OCI-LY7 (cell line): Measurements from ENCODE around the gene HSPA4. TPM values are rescaled to one million over a fixed set of nuclear protein-coding genes. Genes with fewer than 3 reads are reported as not detected.

Experiments used
- BruUV-seq: library from RNA; stranded (reverse); fragments of 400-500 nt; replicated peaks from 2 replicates; lab custom pipeline; 2021; lab: Mats Ljungman, UMichigan
- CTCF ChIA-PET: fragments of 300-600 bp; sonication (Branson Sonifier 250); formaldehyde crosslinking; loops from one replicate; lab custom pipeline; 2022; ENCODE audit warnings: antibody characterized with exemption; ENCODE audit not compliant: unreplicated experiment; lab: Charles Lee
- POLR2A ChIA-PET: fragments of 300-600 bp; sonication (Branson Sonifier 250); formaldehyde crosslinking; loops from one replicate; lab custom pipeline; 2022; ENCODE audit warnings: antibody characterized with exemption; lab: Charles Lee
- DNase-seq: peaks from one replicate; pipeline ENCODE4 v3.0.0-alpha.2; 2015; ENCODE audit warnings: low spot score
- H2AFZ ChIP-seq: fragments of 200-600 bp; sonication (generic), shearing (Covaris generic); 2 replicates; pipeline ENCODE4 v1.6.1; 2014; ENCODE audit warnings: mild to moderate bottlenecking, antibody characterized with exemption, low read length, moderate library complexity
- H3K27ac ChIP-seq: fragments of 200-600 bp; sonication (generic); 2 replicates; pipeline ENCODE4 v1.5.1; 2014; ENCODE audit warnings: mixed run types, low read depth, mild to moderate bottlenecking, moderate library complexity, low read length, inconsistent platforms; ENCODE audit not compliant: poor library complexity, severe bottlenecking
- H3K36me3 ChIP-seq: fragments of 200-600 bp; sonication (generic); 2 replicates; pipeline ENCODE4 v1.6.1; 2014; ENCODE audit warnings: mild to moderate bottlenecking, antibody characterized with exemption, low read length, moderate library complexity, mixed read lengths; ENCODE audit not compliant: insufficient read depth
- H3K4me1 ChIP-seq: fragments of 200-600 bp; sonication (generic); 2 replicates; pipeline ENCODE4 v1.5.1; 2014; ENCODE audit warnings: mild to moderate bottlenecking, low read length; ENCODE audit not compliant: insufficient read depth, poor library complexity, severe bottlenecking
- H3K4me2 ChIP-seq: fragments of 200-600 bp; sonication (generic); 2 replicates; pipeline ENCODE4 v1.6.1; 2014; ENCODE audit warnings: mild to moderate bottlenecking, low read length
- H3K4me3 ChIP-seq: fragments of 200-600 bp; sonication (generic); 2 replicates; pipeline ENCODE4 v1.5.1; 2014; ENCODE audit warnings: mild to moderate bottlenecking, low read depth, low read length; ENCODE audit not compliant: poor library complexity, severe bottlenecking
- H3K79me2 ChIP-seq: fragments of 200-600 bp; sonication (generic); 2 replicates; pipeline ENCODE4 v1.6.1; 2016; ENCODE audit warnings: low read depth, mild to moderate bottlenecking, low read length, moderate library complexity, mixed read lengths; ENCODE audit not compliant: insufficient read depth
- H3K9me2 ChIP-seq: fragments of 200-600 bp; sonication (generic); 2 replicates; pipeline ENCODE4 v1.6.1; 2016; ENCODE audit warnings: mild to moderate bottlenecking, low read length, mixed read lengths; ENCODE audit not compliant: insufficient read depth
- H3K9me3 ChIP-seq: fragments of 200-600 bp; sonication (generic); 2 replicates; pipeline ENCODE4 v1.6.1; 2014; ENCODE audit warnings: mild to moderate bottlenecking, mixed run types, low read length, mixed read lengths
- H4K20me1 ChIP-seq: fragments of 200-600 bp; sonication (generic); 2 replicates; pipeline ENCODE4 v1.6.1; 2014; ENCODE audit warnings: mild to moderate bottlenecking, antibody characterized with exemption, low read length, moderate library complexity, mixed read lengths; ENCODE audit not compliant: insufficient read depth
- CTCF ChIP-seq: fragments of 200-600 bp; sonication (generic); conservative IDR thresholded peaks from 2 replicates; pipeline ENCODE4 v1.5.1; 2014; ENCODE audit warnings: mild to moderate bottlenecking, antibody characterized with exemption, low read length, moderate library complexity, mixed read lengths
- EZH2phosphoT487 ChIP-seq: fragments of 200-600 bp; sonication (generic); IDR thresholded peaks from 2 replicates; pipeline ENCODE4 v1.6.1; 2018; ENCODE audit warnings: low read depth, borderline replicate concordance, mild to moderate bottlenecking, mixed run types, antibody characterized with exemption, low read length, moderate library complexity, mixed read lengths
- intact Hi-C: fragments of 100-400 bp; cut with micrococcal nuclease; formaldehyde crosslinking; loops from one replicate; pipeline ENCODE4 v1.10.0; 2022; ENCODE audit not compliant: unreplicated experiment
- total RNA-seq, 2 experiments: library from RNA; depleted of rRNA in 1 of 2; stranded (reverse); fragments of >200 nt in 1 of 2; shearing (Covaris generic) in 1 of 2; gene quantifications; 2 replicates each; pipeline ENCODE4 v1.2.3, GENCODE V29; 2014 to 2022

The HSPA4 gene
- total RNA-seq, 2 experiments from 2014 or later = 65.4 to 226 TPM

- intact Hi-C loops = loop anchor here (5.0 kb wide), 2 partner anchors 75 to 830 kb away; no protein-coding TSS in a partner anchor
- Histone ChIP-seq H3K79me2 (no peaks in the 10 kb centered on the region; the same call in 1 of the 2 replicates), H2AFZ (no peak overlapping the region), H3K27ac (peak overlapping the region; percentile 99), H3K4me1 (peaks cover 77% of the 10 kb centered on the region), H3K9me3 (no peaks in the 10 kb centered on the region), H3K9me2 (no peaks in the 10 kb centered on the region), H3K4me3 (peak overlapping the region; percentile 22), H3K36me3 (peaks cover 50% of the 10 kb centered on the region), H4K20me1 (no peaks in the 10 kb centered on the region), H3K4me2 (peak overlapping the region; percentile 73)
- no peak for TF ChIP-seq CTCF
- CTCF ChIA-PET = interaction anchor here (0.7 kb wide), 1 partner anchor 11 kb away, joined by 3 read pairs; no protein-coding TSS in a partner anchor
- BruUV-seq = no TSS peak
- POLR2A ChIA-PET = interaction anchor here (0.6 to 4.5 kb wide), 8 partner anchors 10 to 1800 kb away, joined by 3 to 41 read pairs (median 3); partner anchors contain the start of gene HSPA4
- peak; percentile 66 for DNase-seq
Observed at GRCh38 chr5:133106761-133107572, 55.2 kb downstream of the HSPA4 start.

- Histone ChIP-seq H3K9me2 (no peaks in the 10 kb centered on the region), H3K4me3 (no peak overlapping the region), H3K4me1 (peaks cover 70% of the 10 kb centered on the region), H2AFZ (no peak overlapping the region), H3K4me2 (peak overlapping the region; percentile 52), H3K36me3 (peaks cover 35% of the 10 kb centered on the region), H3K27ac (peak overlapping the region; percentile 60), H4K20me1 (no peaks in the 10 kb centered on the region), H3K79me2 (no peaks in the 10 kb centered on the region; the same call in 1 of the 2 replicates), H3K9me3 (no peaks in the 10 kb centered on the region)
- TF ChIP-seq CTCF (no peak), EZH2phosphoT487 (no peak)
- ChIA-PET POLR2A (interaction anchor here (0.6 to 0.8 kb wide), 4 partner anchors 22 to 368 kb away, joined by 3 to 5 read pairs (median 3); partner anchors contain the start of gene HSPA4), CTCF (interaction anchor here (0.6 to 0.8 kb wide), 2 partner anchors 145 to 280 kb away, joined by 9 to 10 read pairs; partner anchors contain the start of gene AFF4)
- BruUV-seq = no TSS peak
- intact Hi-C loops = loop anchor here (1.0 to 5.0 kb wide), 3 partner anchors 76 to 829 kb away; partner anchors contain the start of gene AFF4
- peak; percentile 69 for DNase-seq
Observed at GRCh38 chr5:133108481-133108921, 56.7 kb downstream of the HSPA4 start.
